ENCODE measurements around the gene HOXB6. TPM values are rescaled to one million over a fixed set of nuclear protein-coding genes. Genes with fewer than 3 reads are reported as not detected.

Gene HOXB6
- not detected in 2 replicates for total RNA-seq (ENCODE audit: low replicate concordance)

GRCh38 chr17:48604770-48605329 is at the start of gene HOXB6:
HOXB6 (minus strand) TSS chr17:48604986; CDS start chr17:48598150, 6,836 bp downstream.
- H3K9me3 Mint-ChIP-seq, result peaks cover 13% of the 10 kb centered on the region
- TF ChIP-seq EZH2phosphoT487 (IDR thresholded peaks at IDR 0.05) (no peak), EZH2 (IDR thresholded peaks at IDR 0.05) (no peak), CTCF (IDR thresholded peaks at IDR 0.05) (no peak)
- no peak within 1 kb of the TSS for H3K4me3 ChIP-seq
- no peaks in the 10 kb centered on the region for H3F3A ChIP-seq (ENCODE audit: low read depth)
- no peak within 1 kb of the TSS for H3K9ac ChIP-seq
- H3K4me3 Mint-ChIP-seq, result no peak within 1 kb of the TSS
- H3K79me2 ChIP-seq (ENCODE audit: low read depth), result no peaks in the 10 kb centered on the region
- no peak within 1 kb of the TSS for H3K27ac ChIP-seq
- no peaks in the 10 kb centered on the region for H3K9me3 ChIP-seq (ENCODE audit: low read depth)
- no peak for DNase-seq (ENCODE audit: low spot score)
- H3K4me1 Mint-ChIP-seq, result no peaks in the 10 kb centered on the region
- no peaks in the 10 kb centered on the region for H3K4me1 ChIP-seq
- H3K27ac Mint-ChIP-seq, result no peak within 1 kb of the TSS
- H3K27me3 Mint-ChIP-seq (ENCODE audit: insufficient read depth, low read depth), result peaks cover 96% of the 10 kb centered on the region
- H3K4me2 ChIP-seq, result no peak within 1 kb of the TSS
- no peak within 1 kb of the TSS for H2AFZ ChIP-seq (replicated peaks)
- peaks cover 91% of the 10 kb centered on the region for H4K20me1 ChIP-seq (ENCODE audit: low read depth)
- peaks cover 100% of the 10 kb centered on the region for H3K27me3 ChIP-seq
- no peaks in the 10 kb centered on the region for H3K36me3 ChIP-seq
- no peaks in the 10 kb centered on the region for H3K36me3 Mint-ChIP-seq

GRCh38 chr17:48649741-48650140 is 45.0 kb upstream of the HOXB6 start:
- TF ChIP-seq EZH2 (IDR thresholded peaks at IDR 0.05) (no peak), EZH2phosphoT487 (IDR thresholded peaks at IDR 0.05) (no peak), CTCF (IDR thresholded peaks at IDR 0.05) (no peak)
- Mint-ChIP-seq H3K27ac (no peak overlapping the region), H3K27me3 (ENCODE audit: insufficient read depth, low read depth) (peaks cover 49% of the 10 kb centered on the region), H3K9me3 (peaks cover 2% of the 10 kb centered on the region), H3K4me1 (no peaks in the 10 kb centered on the region), H3K36me3 (no peaks in the 10 kb centered on the region), H3K4me3 (no peak overlapping the region)
- no peak overlapping the region for H3K4me2 ChIP-seq
- H3K27me3 ChIP-seq, result peaks cover 100% of the 10 kb centered on the region
- H4K20me1 ChIP-seq (ENCODE audit: low read depth), result peaks cover 38% of the 10 kb centered on the region
- no peak overlapping the region for H3K27ac ChIP-seq
- H3K36me3 ChIP-seq, result no peaks in the 10 kb centered on the region
- no peaks in the 10 kb centered on the region for H3F3A ChIP-seq (ENCODE audit: low read depth)
- no peaks in the 10 kb centered on the region for H3K79me2 ChIP-seq (ENCODE audit: low read depth)
- DNase-seq (ENCODE audit: low spot score), result no peak
- no peak overlapping the region for H3K9ac ChIP-seq
- no peak overlapping the region for H3K4me3 ChIP-seq
- H3K4me1 ChIP-seq, result no peaks in the 10 kb centered on the region
- no peak overlapping the region for H2AFZ ChIP-seq (replicated peaks)
- H3K9me3 ChIP-seq (ENCODE audit: low read depth), result no peaks in the 10 kb centered on the region

- no peaks in the 10 kb centered on the region for H3K9me3 ChIP-seq (ENCODE audit: low read depth)
- no peak overlapping the region for H3K4me3 ChIP-seq
- no peaks in the 10 kb centered on the region for H3K36me3 Mint-ChIP-seq
- peaks cover 2% of the 10 kb centered on the region for H3K9me3 Mint-ChIP-seq
- DNase-seq (ENCODE audit: low spot score), result no peak
- no peaks in the 10 kb centered on the region for H3F3A ChIP-seq (ENCODE audit: low read depth)
- no peak overlapping the region for H3K4me3 Mint-ChIP-seq
- H3K4me1 Mint-ChIP-seq, result no peaks in the 10 kb centered on the region
- no peak overlapping the region for H2AFZ ChIP-seq (replicated peaks)
- no peak for TF ChIP-seq EZH2 (IDR thresholded peaks at IDR 0.05)
- TF ChIP-seq CTCF (IDR thresholded peaks at IDR 0.05), result no peak
- no peak for TF ChIP-seq EZH2phosphoT487 (IDR thresholded peaks at IDR 0.05)
- no peak overlapping the region for H3K4me2 ChIP-seq
- H3K27ac ChIP-seq, result no peak overlapping the region
- H3K36me3 ChIP-seq, result no peaks in the 10 kb centered on the region
- no peak overlapping the region for H3K27ac Mint-ChIP-seq
- H3K9ac ChIP-seq, result no peak overlapping the region
- no peaks in the 10 kb centered on the region for H3K79me2 ChIP-seq (ENCODE audit: low read depth)
- peaks cover 100% of the 10 kb centered on the region for H3K27me3 ChIP-seq
- H4K20me1 ChIP-seq (ENCODE audit: low read depth), result peaks cover 53% of the 10 kb centered on the region
- H3K4me1 ChIP-seq, result no peaks in the 10 kb centered on the region
- H3K27me3 Mint-ChIP-seq (ENCODE audit: insufficient read depth, low read depth), result peaks cover 60% of the 10 kb centered on the region
These were observed 43.1 kb upstream of the HOXB6 start for GRCh38 chr17:48647963-48648245.
